Endothelial cell of umbilical vein (primary cell): Measurements from ENCODE around the gene BTBD2.

Experiments used
- EZH2 ChIP-seq: IDR thresholded peaks from 2 replicates; pipeline ENCODE4 v1.6.1; 2012; ENCODE audit warnings: borderline replicate concordance, low read depth, mild to moderate bottlenecking, moderate library complexity, low read length, inconsistent platforms; ENCODE audit not compliant: severe bottlenecking
- FOS ChIP-seq: IDR thresholded peaks from 2 replicates; pipeline ENCODE4 v1.6.1; 2011; ENCODE audit warnings: mild to moderate bottlenecking, low read length, moderate library complexity, borderline replicate concordance; ENCODE audit not compliant: insufficient read depth
- GATA2 ChIP-seq: IDR thresholded peaks from 2 replicates; pipeline ENCODE4 v1.7.0; 2011; ENCODE audit warnings: low read depth, mild to moderate bottlenecking, moderate library complexity, mixed read lengths, low read length; ENCODE audit not compliant: insufficient read length, insufficient read depth
- MAX ChIP-seq: IDR thresholded peaks from 2 replicates; pipeline ENCODE4 v1.6.1; 2011; ENCODE audit not compliant: insufficient read depth, insufficient read length
- MYC ChIP-seq: IDR thresholded peaks from one replicate; pipeline ENCODE4 v1.6.1; 2011; ENCODE audit warnings: mild to moderate bottlenecking, low read depth, low read length
- POLR2A ChIP-seq: IDR thresholded peaks from 2 replicates; pipeline ENCODE4 v1.6.1; 2012; ENCODE audit warnings: low read depth, mild to moderate bottlenecking, control low read depth, low read length
- POLR2AphosphoS5 ChIP-seq: IDR thresholded peaks from 2 replicates; pipeline ENCODE4 v1.6.1; 2012; ENCODE audit warnings: low read depth, mild to moderate bottlenecking, control low read depth, low read length, moderate library complexity; ENCODE audit not compliant: insufficient read depth
- TF ChIP-seq, protein P1 (sequence below), 2 donors: IDR thresholded peaks; 1 replicate in 1 of 2; 2 replicates in 1 of 2; pipeline ENCODE4 v1.5.1; 2011; ENCODE audit warnings: low read length in 2 of 2, mild to moderate bottlenecking in 2 of 2, moderate library complexity in 2 of 2, control low read depth in 1 of 2, inconsistent platforms in 1 of 2, low read depth in 1 of 2; ENCODE audit not compliant: insufficient read depth in 1 of 2; ENCODE audit errors: extremely low read depth in 1 of 2

GRCh38 chr19:2062389-2062729 lies 46.8 kb upstream of the BTBD2 start:
- TF ChIP-seq, protein P1, sequence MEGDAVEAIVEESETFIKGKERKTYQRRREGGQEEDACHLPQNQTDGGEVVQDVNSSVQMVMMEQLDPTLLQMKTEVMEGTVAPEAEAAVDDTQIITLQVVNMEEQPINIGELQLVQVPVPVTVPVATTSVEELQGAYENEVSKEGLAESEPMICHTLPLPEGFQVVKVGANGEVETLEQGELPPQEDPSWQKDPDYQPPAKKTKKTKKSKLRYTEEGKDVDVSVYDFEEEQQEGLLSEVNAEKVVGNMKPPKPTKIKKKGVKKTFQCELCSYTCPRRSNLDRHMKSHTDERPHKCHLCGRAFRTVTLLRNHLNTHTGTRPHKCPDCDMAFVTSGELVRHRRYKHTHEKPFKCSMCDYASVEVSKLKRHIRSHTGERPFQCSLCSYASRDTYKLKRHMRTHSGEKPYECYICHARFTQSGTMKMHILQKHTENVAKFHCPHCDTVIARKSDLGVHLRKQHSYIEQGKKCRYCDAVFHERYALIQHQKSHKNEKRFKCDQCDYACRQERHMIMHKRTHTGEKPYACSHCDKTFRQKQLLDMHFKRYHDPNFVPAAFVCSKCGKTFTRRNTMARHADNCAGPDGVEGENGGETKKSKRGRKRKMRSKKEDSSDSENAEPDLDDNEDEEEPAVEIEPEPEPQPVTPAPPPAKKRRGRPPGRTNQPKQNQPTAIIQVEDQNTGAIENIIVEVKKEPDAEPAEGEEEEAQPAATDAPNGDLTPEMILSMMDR (IDR thresholded peaks at IDR 0.05; ENCODE audit: extremely low read depth in 1 of 2, insufficient read depth in 1 of 2, low read depth in 1 of 2, low read length in 2 of 2) = no peak
- TF ChIP-seq EZH2 (no peak), MYC (no peak), POLR2AphosphoS5 (no peak), POLR2A (no peak), GATA2 (no peak), MAX (no peak), FOS (no peak)
